Loucy (cell line): ENCODE measurements around the gene PIGZ.

ENCODE experiments used
- H2AFZ ChIP-seq: fragments of 200-600 bp; sonication (generic); 2 replicates; pipeline ENCODE4 v1.6.0; 2016; ENCODE audit warnings: antibody characterized with exemption, mild to moderate bottlenecking, low read length, moderate library complexity
- H3F3A ChIP-seq: fragments of 200-600 bp; 2 replicates; pipeline ENCODE4 v1.6.0; 2016; ENCODE audit warnings: antibody characterized with exemption, low read depth, mild to moderate bottlenecking
- H3K27me3 ChIP-seq: fragments of 200-600 bp; sonication (generic); 2 replicates; pipeline ENCODE4 v1.6.1; 2014; ENCODE audit warnings: low read length, mild to moderate bottlenecking; ENCODE audit not compliant: insufficient read depth, poor library complexity, severe bottlenecking
- H3K36me3 ChIP-seq: fragments of 200-600 bp; sonication (generic); 2 replicates; pipeline ENCODE4 v1.6.1; 2016; ENCODE audit warnings: low read length; ENCODE audit not compliant: insufficient read depth
- H3K4me1 ChIP-seq: fragments of 200-600 bp; sonication (generic); 2 replicates; pipeline ENCODE4 v1.5.1; 2014; ENCODE audit warnings: low read length, mild to moderate bottlenecking; ENCODE audit not compliant: insufficient read depth, poor library complexity, severe bottlenecking
- H3K4me2 ChIP-seq: fragments of 200-600 bp; sonication (generic); 2 replicates; pipeline ENCODE4 v1.6.0; 2014; ENCODE audit warnings: antibody characterized with exemption, low read length, low read depth, mild to moderate bottlenecking; ENCODE audit not compliant: poor library complexity, severe bottlenecking
- H3K4me3 ChIP-seq: fragments of 200-600 bp; sonication (generic); 2 replicates; pipeline ENCODE4 v1.5.1; 2014; ENCODE audit warnings: low read length, mild to moderate bottlenecking, mixed read lengths; ENCODE audit not compliant: poor library complexity, severe bottlenecking
- H3K79me2 ChIP-seq: fragments of 200-600 bp; sonication (generic); 2 replicates; pipeline ENCODE4 v1.6.1; 2014; ENCODE audit warnings: low read length; ENCODE audit not compliant: insufficient read depth
- H3K9ac ChIP-seq: fragments of 200-600 bp; sonication (generic); 2 replicates; pipeline ENCODE4 v1.6.0; 2014; ENCODE audit warnings: mild to moderate bottlenecking, low read depth, low read length, moderate library complexity; ENCODE audit not compliant: poor library complexity, severe bottlenecking
- H3K9me2 ChIP-seq: fragments of 200-600 bp; sonication (generic); replicated peaks from 2 replicates; pipeline ENCODE4 v1.6.1; 2016; ENCODE audit warnings: low read depth, low read length, mixed read lengths
- H3K9me3 ChIP-seq: fragments of 200-600 bp; sonication (generic); 2 replicates; pipeline ENCODE4 v1.6.1; 2014; ENCODE audit warnings: mild to moderate bottlenecking, antibody characterized with exemption, low read length, low read depth; ENCODE audit not compliant: insufficient read depth
- H4K20me1 ChIP-seq: fragments of 200-600 bp; sonication (generic); 2 replicates; pipeline ENCODE4 v1.6.0; 2014; ENCODE audit warnings: antibody characterized with exemption, low read length, mild to moderate bottlenecking; ENCODE audit not compliant: insufficient read depth, poor library complexity, severe bottlenecking
- CTCF ChIP-seq: fragments of 200-600 bp; sonication (generic); conservative IDR thresholded peaks from 2 replicates; pipeline ENCODE4 v1.5.1; 2014; ENCODE audit warnings: mild to moderate bottlenecking, antibody characterized with exemption, low read length
- EZH2phosphoT487 ChIP-seq: fragments of 200-600 bp; IDR thresholded peaks from 2 replicates; pipeline ENCODE4 v1.6.1; 2018; ENCODE audit warnings: antibody characterized with exemption, mild to moderate bottlenecking, moderate library complexity, borderline replicate concordance

PIGZ gene

GRCh38 chr3:196987022-196987421 is 18.4 kb upstream of the PIGZ start:
- Histone ChIP-seq H3K27me3 (no peaks in the 10 kb centered on the region), H3K9ac (no peak overlapping the region), H3K4me3 (no peak overlapping the region), H3K36me3 (no peaks in the 10 kb centered on the region), H3K4me1 (no peaks in the 10 kb centered on the region), H3K79me2 (no peaks in the 10 kb centered on the region), H2AFZ (no peak overlapping the region), H4K20me1 (no peaks in the 10 kb centered on the region), H3K4me2 (no peak overlapping the region), H3F3A (no peaks in the 10 kb centered on the region), H3K9me2 (no peaks in the 10 kb centered on the region), H3K9me3 (0 out of 2 replicates have a peak, but pooled peaks cover 7% of the 10 kb centered on the region)
- TF ChIP-seq CTCF (no peak), EZH2phosphoT487 (no peak)

DNA sequence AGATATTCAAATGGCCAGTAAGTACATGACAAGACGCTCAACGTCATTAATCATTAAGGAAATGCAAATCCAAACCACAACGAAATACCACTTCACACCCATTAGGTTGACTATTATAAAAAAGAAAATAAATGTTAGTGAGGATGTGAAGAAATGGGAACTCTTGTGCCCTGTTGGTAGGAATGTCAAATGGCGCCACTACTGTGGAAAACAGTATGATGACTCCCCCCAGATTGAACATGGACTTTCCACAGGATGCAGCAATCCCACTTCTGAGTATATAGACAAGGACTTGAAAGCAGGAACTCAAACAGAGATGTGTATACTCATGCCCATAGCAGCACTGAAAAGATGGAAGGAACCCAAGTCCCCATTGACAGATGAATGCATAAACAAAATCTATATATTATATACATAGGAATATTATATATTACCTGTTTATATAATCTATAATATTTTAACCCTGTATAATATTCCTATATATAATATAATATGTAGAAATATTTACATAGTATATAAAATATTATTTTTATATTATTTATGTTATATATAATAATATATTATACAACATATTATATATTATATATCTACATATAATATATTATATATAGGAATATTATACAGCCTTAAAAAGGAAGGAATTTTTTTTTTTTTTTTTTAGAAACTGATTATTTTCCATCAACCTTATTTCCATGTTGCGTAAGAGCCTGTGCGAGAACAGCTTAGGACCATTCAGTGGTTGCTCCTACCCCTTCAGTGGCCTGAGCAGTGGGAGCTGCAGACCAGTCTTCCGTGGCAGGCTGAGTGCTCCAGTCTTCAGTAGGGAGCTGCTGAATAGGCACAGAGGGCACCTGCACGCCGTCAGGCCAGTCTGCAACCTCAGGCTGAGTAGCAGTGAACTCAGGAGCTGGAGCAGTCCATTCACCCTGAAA is 17.6 kb upstream of the PIGZ start:
- Histone ChIP-seq H3K79me2 (no peaks in the 10 kb centered on the region), H3K4me3 (no peak overlapping the region), H3K9me2 (no peaks in the 10 kb centered on the region), H3K9me3 (0 out of 2 replicates have a peak, but pooled peaks cover 7% of the 10 kb centered on the region), H3F3A (no peaks in the 10 kb centered on the region), H3K4me1 (no peaks in the 10 kb centered on the region), H2AFZ (no peak overlapping the region), H3K9ac (no peak overlapping the region), H3K36me3 (no peaks in the 10 kb centered on the region), H3K4me2 (no peak overlapping the region), H3K27me3 (no peaks in the 10 kb centered on the region), H4K20me1 (no peaks in the 10 kb centered on the region)
- no peak for TF ChIP-seq CTCF
- no peak for TF ChIP-seq EZH2phosphoT487

- Histone ChIP-seq H3K9me2 (no peaks in the 10 kb centered on the region), H3K4me3 (no peak overlapping the region), H3K9me3 (0 out of 2 replicates have a peak, but pooled peaks cover 7% of the 10 kb centered on the region), H3F3A (no peaks in the 10 kb centered on the region), H3K27me3 (no peaks in the 10 kb centered on the region), H3K9ac (no peak overlapping the region), H3K4me1 (no peaks in the 10 kb centered on the region), H4K20me1 (no peaks in the 10 kb centered on the region), H3K79me2 (no peaks in the 10 kb centered on the region), H2AFZ (no peak overlapping the region), H3K36me3 (no peaks in the 10 kb centered on the region), H3K4me2 (no peak overlapping the region)
- TF ChIP-seq CTCF (no peak), EZH2phosphoT487 (no peak)
These were observed 16.7 kb upstream of the PIGZ start for GRCh38 chr3:196985298-196985697.
